Left ventricle myocardium inferior (tissue), 1 donor: ENCODE results near the gene TMEM163. TPM values are rescaled to one million over a fixed set of nuclear protein-coding genes. Genes with fewer than 3 reads are reported as not detected.
A peak's percentile ranks its signal among the peaks of the same experiment; 100 is the strongest.

Experiments used
- DNase-seq: peaks from one replicate; pipeline ENCODE4 v3.0.0-alpha.2; 2020
- H3K27ac ChIP-seq: fragments of 200-600 bp; replicated peaks from 2 replicates; pipeline ENCODE4 v1.8.0; 2021
- H3K27me3 ChIP-seq: fragments of 200-600 bp; 2 replicates; pipeline ENCODE4 v1.8.0; 2021; ENCODE audit warnings: low read depth
- H3K36me3 ChIP-seq: fragments of 200-600 bp; 2 replicates; pipeline ENCODE4 v1.8.0; 2021
- H3K4me1 ChIP-seq: fragments of 200-600 bp; 2 replicates; pipeline ENCODE4 v1.8.0; 2021
- H3K4me3 ChIP-seq: fragments of 200-600 bp; 2 replicates; pipeline ENCODE4 v1.8.0; 2021; ENCODE audit warnings: mild to moderate bottlenecking, moderate library complexity
- H3K9me3 ChIP-seq: fragments of 200-600 bp; replicated peaks from 2 replicates; pipeline ENCODE4 v1.8.0; 2021
- intact Hi-C: fragments of 100-400 bp; cut with micrococcal nuclease; formaldehyde crosslinking; loops from one replicate; pipeline ENCODE4 v1.11.0; 2022
- total RNA-seq: library from RNA; stranded (reverse); fragmentation: NEBNext Ultra II Directional; extraction: Animal tissue kit (Norgen Biotek cat#: 25700); gene quantifications from one replicate; pipeline ENCODE4 v1.2.1, GENCODE V29; 2021
- TF ChIP-seq, protein P1 (sequence below): fragments of 200-600 bp; IDR thresholded peaks from 2 replicates; pipeline ENCODE4 v1.8.0; 2021; ENCODE audit warnings: antibody characterized with exemption, mild to moderate bottlenecking, borderline replicate concordance
- donor health status: DM: no; HTN: yes; CAD: no; lungs with severe emphysema.

Gene TMEM163
- total RNA-seq, 1 donor from 2014 or later: 0.22 TPM

DNA sequence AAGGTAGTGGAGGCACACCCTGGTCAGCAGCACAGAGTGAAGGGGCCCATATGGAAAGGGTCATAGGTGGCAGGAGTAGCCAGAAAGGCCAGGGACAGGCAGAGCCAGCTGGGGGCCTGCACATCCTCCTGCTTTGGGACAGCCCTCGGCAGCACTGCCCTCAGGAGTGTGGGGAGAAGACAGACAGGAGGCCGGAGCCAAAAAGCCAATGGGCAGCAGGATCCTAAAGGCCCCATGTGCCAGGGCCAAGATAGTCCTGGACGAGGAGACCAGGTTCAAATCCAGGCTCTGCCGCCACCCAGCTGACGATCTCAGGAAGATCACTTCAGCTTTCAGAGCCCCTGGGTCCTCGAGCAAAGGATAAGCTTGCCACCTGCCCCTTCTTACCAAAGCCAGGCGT, 220.1 kb downstream of the TMEM163 start:
- Histone ChIP-seq H3K27me3 (no peaks in the 10 kb centered on the region), H3K36me3 (no peaks in the 10 kb centered on the region), H3K4me1 (peaks cover 6% of the 10 kb centered on the region), H3K27ac (no peak overlapping the region), H3K9me3 (no peaks in the 10 kb centered on the region), H3K4me3 (no peak overlapping the region)
- DNase-seq: no peak
- TF ChIP-seq, protein P1, sequence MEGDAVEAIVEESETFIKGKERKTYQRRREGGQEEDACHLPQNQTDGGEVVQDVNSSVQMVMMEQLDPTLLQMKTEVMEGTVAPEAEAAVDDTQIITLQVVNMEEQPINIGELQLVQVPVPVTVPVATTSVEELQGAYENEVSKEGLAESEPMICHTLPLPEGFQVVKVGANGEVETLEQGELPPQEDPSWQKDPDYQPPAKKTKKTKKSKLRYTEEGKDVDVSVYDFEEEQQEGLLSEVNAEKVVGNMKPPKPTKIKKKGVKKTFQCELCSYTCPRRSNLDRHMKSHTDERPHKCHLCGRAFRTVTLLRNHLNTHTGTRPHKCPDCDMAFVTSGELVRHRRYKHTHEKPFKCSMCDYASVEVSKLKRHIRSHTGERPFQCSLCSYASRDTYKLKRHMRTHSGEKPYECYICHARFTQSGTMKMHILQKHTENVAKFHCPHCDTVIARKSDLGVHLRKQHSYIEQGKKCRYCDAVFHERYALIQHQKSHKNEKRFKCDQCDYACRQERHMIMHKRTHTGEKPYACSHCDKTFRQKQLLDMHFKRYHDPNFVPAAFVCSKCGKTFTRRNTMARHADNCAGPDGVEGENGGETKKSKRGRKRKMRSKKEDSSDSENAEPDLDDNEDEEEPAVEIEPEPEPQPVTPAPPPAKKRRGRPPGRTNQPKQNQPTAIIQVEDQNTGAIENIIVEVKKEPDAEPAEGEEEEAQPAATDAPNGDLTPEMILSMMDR: no peak
- intact Hi-C loops: no loop called here

DNA sequence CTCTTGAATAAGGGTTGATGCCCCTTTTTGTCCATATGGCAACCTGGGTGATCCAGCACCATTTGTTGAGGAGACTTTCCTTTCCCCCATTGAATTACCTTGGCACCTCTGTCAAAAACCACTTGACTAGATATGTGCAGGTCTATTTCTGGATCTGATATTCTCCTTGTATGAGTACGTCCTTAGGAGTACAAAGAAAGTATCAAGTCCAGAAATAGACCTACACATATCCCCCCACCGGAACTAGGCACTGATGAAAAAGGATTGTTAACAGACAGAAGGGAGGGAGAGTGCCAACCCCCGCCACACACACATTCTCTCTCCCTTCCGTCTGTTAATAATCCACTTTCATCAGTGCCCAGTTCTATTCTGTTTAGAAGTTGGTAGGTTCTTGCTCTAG, 225.0 kb downstream of the TMEM163 start:
- DNase-seq: no peak
- H3K4me1 ChIP-seq: peaks cover 24% of the 10 kb centered on the region
- H3K27ac ChIP-seq: no peak overlapping the region
- intact Hi-C loops: no loop called here
- no peaks in the 10 kb centered on the region for H3K27me3 ChIP-seq
- TF ChIP-seq, protein P1: no peak
- no peaks in the 10 kb centered on the region for H3K36me3 ChIP-seq
- no peaks in the 10 kb centered on the region for H3K9me3 ChIP-seq
- no peak overlapping the region for H3K4me3 ChIP-seq

DNA sequence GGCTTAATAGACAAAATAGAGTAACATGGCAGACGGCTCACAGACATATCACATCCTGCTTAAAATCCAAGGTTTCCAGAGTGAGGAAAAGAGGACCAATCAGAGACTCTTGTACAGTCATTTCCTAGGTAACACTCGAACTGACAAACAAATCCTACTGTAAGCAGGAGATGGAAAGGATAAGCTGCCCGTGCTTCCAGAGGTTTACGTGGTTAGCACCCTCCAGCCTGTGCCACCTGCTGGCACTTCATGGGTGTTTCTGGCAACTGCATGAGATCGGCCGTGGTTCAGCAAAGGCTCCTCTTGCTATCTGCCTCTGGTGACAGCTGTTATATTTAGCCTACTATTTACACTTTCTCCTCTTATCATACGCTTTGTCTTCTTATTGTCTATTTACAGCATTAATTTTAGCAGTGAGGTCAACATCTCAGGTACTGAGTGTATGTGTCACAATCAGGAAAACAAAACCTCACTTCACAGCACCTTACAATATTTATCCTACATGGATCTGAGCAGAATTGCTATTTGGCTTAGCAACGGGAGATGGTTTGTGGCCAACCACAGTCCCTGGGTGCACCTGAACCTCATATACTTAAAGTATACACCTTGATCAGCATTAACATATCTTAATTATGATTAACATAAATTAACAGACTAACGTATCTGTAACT, 226.9 kb downstream of the TMEM163 start:
- Histone ChIP-seq H3K27ac (no peak overlapping the region), H3K4me3 (no peak overlapping the region), H3K9me3 (no peaks in the 10 kb centered on the region), H3K27me3 (no peaks in the 10 kb centered on the region), H3K4me1 (peaks cover 24% of the 10 kb centered on the region), H3K36me3 (no peaks in the 10 kb centered on the region)
- intact Hi-C loops: no loop called here
- TF ChIP-seq, protein P1: peak; percentile 13
- no peak for DNase-seq

DNA sequence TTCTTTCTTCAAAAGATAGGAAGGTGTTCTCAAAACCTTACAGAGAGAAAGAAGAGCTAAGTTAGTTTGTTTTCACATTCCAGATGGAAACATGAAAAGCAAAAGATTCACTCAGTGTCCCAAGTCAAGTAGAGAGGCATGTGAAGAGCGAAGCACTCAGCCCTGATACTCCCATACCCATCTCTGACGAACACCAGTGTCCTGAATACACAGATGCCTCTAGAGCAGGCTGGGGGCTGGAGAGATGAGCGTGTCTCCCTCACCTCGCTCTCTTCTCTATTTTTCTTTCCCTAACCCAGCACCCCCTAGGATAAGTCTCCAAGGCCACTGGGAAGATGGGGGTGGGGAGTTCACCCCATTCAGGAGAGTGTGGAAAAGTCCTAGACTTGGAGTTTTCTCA, 227.8 kb downstream of the TMEM163 start:
- Histone ChIP-seq H3K4me3 (no peak overlapping the region), H3K27me3 (no peaks in the 10 kb centered on the region), H3K36me3 (no peaks in the 10 kb centered on the region), H3K27ac (no peak overlapping the region), H3K4me1 (peaks cover 24% of the 10 kb centered on the region), H3K9me3 (no peaks in the 10 kb centered on the region)
- DNase-seq: no peak
- intact Hi-C loops: no loop called here
- TF ChIP-seq, protein P1: no peak

DNA sequence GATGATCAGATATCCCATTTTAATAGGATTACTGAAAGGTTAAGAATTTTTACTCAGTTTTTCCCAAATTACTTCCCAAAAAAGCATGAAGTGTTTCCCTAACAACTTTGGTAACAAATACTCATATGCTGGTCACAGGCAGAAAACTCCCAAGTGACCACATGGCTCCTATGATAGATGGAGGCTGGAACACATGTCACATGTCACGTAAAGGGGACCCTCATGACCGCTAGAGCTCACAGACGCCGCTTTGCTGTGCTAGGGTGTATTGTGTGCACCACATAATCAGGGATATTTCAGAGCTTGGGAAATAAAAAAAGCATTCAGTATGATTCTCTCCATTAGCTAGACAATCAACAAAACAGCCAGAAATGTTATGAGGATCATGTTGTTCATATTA, 228.2 kb downstream of the TMEM163 start:
- no peaks in the 10 kb centered on the region for H3K27me3 ChIP-seq
- TF ChIP-seq, protein P1: no peak
- peaks cover 24% of the 10 kb centered on the region for H3K4me1 ChIP-seq
- no peak overlapping the region for H3K27ac ChIP-seq
- intact Hi-C loops: no loop called here
- no peak for DNase-seq
- no peaks in the 10 kb centered on the region for H3K9me3 ChIP-seq
- H3K4me3 ChIP-seq: no peak overlapping the region
- H3K36me3 ChIP-seq: no peaks in the 10 kb centered on the region
